HG02642 (cell line): Measurements from ENCODE around the gene CRYBA2.

ENCODE experiments used
- ATAC-seq: cut with Tn5 transposase; IDR thresholded peaks from one replicate; pipeline ENCODE4 v1.9.1; 2021; ENCODE audit warnings: mild to moderate bottlenecking; ENCODE audit not compliant: unreplicated experiment, poor library complexity

Gene CRYBA2

GRCh38 chr2:218993345-218994315 lies at the start of gene CRYBA2:
TSS of gene CRYBA2 (minus strand) at chr2:218993422. CDS start at chr2:218993176, 246 bp downstream.
- ATAC-seq = no peak

- ATAC-seq = no peak
These were observed 49.5 kb upstream of the CRYBA2 start for GRCh38 chr2:219042750-219043149.

GRCh38 chr2:219042157-219042556 lies 48.9 kb upstream of the CRYBA2 start:
- ATAC-seq = no peak

GRCh38 chr2:219041252-219041651 lies 48.0 kb upstream of the CRYBA2 start, which contains the start of gene CFAP65:
TSS of gene CFAP65 (minus strand) at chr2:219041516. CDS start at chr2:219039048, 2,468 bp downstream.
- no peak for ATAC-seq

- no peak for ATAC-seq
These were observed 45.4 kb upstream of the CRYBA2 start for GRCh38 chr2:219038600-219038999.

- ATAC-seq = no peak
These were observed 44.7 kb upstream of the CRYBA2 start for GRCh38 chr2:219037783-219038499.

GRCh38 chr2:219035942-219036341 lies 42.7 kb upstream of the CRYBA2 start:
- ATAC-seq = no peak

- no peak for ATAC-seq
These were observed 41.6 kb upstream of the CRYBA2 start for GRCh38 chr2:219034823-219035222.

- no peak for ATAC-seq
These were observed 39.0 kb upstream of the CRYBA2 start for GRCh38 chr2:219032051-219032745.

- no peak for ATAC-seq
These were observed 38.0 kb upstream of the CRYBA2 start for GRCh38 chr2:219031005-219031738.

GRCh38 chr2:219030177-219030940 lies 37.1 kb upstream of the CRYBA2 start:
- ATAC-seq = no peak

- ATAC-seq = peak; percentile 71
These were observed 36.6 kb upstream of the CRYBA2 start for GRCh38 chr2:219029829-219030165.

- ATAC-seq = peak; percentile 22
These were observed 36.0 kb upstream of the CRYBA2 start for GRCh38 chr2:219028996-219029828.

GRCh38 chr2:219028141-219028540 lies 34.9 kb upstream of the CRYBA2 start:
- ATAC-seq = no peak

- ATAC-seq = no peak
These were observed 34.4 kb upstream of the CRYBA2 start for GRCh38 chr2:219027511-219028055.

- no peak for ATAC-seq
These were observed 33.7 kb upstream of the CRYBA2 start for GRCh38 chr2:219026946-219027345.

GRCh38 chr2:219025637-219026585 lies 32.7 kb upstream of the CRYBA2 start:
- ATAC-seq = no peak
